Measurements from ENCODE around the gene PDE11A.

Gene PDE11A

DNA sequence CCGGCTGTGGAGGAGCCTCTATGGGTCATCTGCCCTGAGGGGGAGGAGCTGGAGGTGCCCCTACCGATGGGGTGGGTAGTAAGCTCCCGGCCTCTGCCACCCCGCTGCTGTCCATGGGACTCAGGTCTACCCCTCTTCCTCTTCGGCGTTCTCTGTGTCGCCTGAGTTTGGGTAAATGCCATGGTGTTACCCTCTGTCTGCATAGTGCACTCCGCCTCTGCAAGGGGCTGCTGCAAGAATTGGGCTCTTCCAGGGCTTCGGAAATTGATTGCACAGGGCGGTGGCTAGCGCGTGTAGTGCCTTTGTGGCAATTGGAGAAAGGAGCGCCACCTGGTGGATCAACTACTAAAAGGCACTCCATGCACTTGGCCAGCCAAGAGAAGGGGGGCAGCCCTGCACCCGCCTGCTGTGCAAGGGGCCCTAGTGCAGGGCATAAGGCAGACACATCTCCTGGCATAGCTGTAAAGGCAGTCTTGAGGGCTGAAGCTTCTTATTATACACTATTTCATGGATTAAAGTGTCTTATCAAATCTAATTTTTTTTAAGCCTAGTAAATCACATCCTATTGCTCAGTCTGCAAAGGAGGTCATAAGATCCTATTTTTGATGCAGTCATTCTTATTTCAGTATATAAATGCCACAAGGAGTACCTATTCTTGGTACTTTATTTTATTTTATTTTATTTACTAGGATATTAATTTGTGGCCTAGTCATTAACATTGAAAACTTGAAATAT is 308.9 kb downstream of the PDE11A start:
- DNase-seq (ENCODE audit: low read depth, low spot score), result peak; percentile 26

GRCh38 chr2:177759443-177759842 is 313.1 kb downstream of the PDE11A start:
- DNase-seq (ENCODE audit: low read depth, low spot score), result no peak

GRCh38 chr2:177758591-177759371 is 313.8 kb downstream of the PDE11A start:
- DNase-seq (ENCODE audit: low read depth, low spot score), result no peak

- no peak for DNase-seq (ENCODE audit: low read depth, low spot score)
These were observed 316.2 kb downstream of the PDE11A start for GRCh38 chr2:177756336-177756735.

DNA sequence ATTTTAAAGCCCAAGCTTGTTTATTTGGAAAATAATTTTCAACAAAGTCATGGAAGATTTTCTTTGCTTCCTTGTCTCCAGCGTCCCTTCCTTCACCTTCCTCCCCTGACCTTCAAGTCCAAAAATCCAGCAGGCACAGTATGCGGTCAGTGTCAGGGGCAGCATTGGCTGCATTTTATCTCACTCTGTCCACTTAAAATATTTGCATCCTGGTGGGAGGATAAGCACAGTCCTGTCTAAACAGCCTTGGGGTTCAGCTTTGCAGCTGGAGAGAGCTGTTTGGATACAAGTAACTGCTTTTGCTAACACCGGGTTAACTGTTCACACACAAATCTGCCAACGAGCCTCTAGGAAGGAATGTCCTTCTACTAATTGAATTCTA is 318.1 kb downstream of the PDE11A start:
- no peak for DNase-seq (ENCODE audit: low read depth, low spot score)

DNA sequence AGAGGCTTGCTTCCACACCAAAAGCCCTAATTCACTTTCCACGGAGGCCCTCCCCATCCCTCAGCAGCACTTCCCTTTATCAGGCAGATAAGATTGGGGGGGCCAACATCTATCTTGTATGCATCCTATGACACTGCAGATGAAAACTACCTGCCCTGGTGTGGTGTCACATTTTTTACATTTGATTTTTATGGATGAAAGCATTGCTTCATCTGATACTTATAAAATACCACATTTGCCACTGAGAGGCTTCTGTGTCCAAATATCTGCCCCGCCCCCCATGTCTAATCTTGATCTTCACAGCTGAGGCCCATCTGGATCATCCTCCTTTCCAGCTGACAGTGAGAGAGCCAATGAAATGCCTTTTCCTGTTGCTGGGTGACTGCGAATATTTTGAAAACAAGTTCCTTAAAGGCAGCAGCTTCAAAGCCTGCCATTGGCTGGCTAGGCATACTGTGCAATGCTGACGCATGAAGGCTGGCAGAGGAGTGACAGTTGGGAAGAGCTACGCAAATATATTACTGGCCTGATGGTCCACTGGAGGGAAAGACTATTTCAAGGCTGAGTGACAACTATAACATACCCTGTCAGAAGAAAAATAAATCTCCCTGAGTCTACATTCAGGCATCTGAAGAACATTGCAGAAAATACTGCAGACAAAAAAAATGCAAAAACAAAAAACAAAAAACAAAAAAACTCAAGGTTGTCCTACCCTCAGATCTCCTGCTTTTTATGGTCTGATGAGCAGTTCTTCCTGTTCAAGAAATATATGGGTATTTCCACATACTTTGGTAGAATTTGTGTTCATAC is 318.7 kb downstream of the PDE11A start:
- DNase-seq (ENCODE audit: low read depth, low spot score), result peak; percentile 40

GRCh38 chr2:177748360-177748759 is 324.2 kb downstream of the PDE11A start:
- no peak for DNase-seq (ENCODE audit: low read depth, low spot score)

GRCh38 chr2:177747384-177747783 is 325.2 kb downstream of the PDE11A start:
- no peak for DNase-seq (ENCODE audit: low read depth, low spot score)

DNA sequence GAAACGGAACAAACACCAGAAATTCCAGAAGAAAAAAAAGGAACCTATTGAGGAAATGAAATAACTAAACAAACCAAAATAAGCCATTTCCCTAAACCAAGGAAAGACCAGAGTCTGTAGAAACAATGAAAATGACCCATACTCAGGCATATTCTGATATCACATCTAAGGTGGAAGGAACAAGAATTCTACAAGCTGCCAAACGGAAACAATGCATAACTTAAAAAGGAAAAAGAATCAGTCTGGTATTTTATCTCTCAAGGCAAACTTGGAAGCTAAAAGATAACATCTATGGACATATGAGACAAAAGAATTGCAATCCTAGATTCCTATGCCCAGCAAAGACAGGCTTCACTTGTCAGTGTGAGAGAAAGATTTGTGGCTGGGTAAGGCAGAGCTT is 326.2 kb downstream of the PDE11A start:
- no peak for DNase-seq (ENCODE audit: low read depth, low spot score)

DNA sequence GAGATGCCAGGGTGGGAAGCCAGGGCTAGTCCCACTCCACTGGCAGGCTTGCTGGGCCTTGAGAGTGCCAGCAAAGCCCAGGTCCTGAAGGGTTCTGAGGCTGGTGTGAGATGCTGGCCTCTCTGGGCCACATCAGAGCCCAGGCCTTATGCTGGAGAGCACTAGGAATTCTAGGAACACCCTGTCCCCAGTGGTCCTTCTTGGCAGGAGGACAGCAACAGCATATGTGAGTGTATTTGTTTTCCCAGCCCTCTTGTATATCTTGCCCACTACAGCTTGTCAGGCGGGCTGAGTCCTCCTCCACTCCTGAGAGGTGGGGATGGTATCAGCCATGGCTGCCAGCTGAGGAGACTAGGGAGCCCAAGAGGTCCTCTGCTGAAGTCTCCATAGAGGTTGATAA is 327.0 kb downstream of the PDE11A start:
- DNase-seq (ENCODE audit: low read depth, low spot score), result no peak

GRCh38 chr2:177742851-177743250 is 329.7 kb downstream of the PDE11A start:
- DNase-seq (ENCODE audit: low read depth, low spot score), result no peak

GRCh38 chr2:177741866-177742265 is 330.7 kb downstream of the PDE11A start:
- no peak for DNase-seq (ENCODE audit: low read depth, low spot score)

DNA sequence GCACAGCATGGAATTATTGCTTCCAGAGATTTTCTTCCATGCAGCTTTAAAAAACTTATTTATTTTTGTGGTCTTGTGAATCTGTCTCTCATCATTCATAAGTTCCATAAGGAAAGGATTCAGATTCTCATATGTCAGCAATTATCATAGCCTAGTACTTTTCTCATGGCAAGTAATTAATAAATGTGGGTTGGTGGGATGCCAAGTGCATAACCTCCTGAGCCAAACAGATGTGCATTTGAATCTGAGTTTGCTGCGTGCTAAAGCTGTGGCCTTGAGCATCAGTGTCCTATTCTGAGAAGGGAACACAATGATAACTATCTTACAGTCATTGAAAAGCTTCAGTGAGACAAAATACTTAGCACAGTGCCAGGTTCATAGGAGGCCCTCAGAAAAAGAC is 331.9 kb downstream of the PDE11A start:
- no peak for DNase-seq (ENCODE audit: low read depth, low spot score)

GRCh38 chr2:177738461-177739235 is 333.9 kb downstream of the PDE11A start:
- no peak for DNase-seq (ENCODE audit: low read depth, low spot score)

GRCh38 chr2:177735318-177735803 is 337.2 kb downstream of the PDE11A start:
- DNase-seq (ENCODE audit: low read depth, low spot score), result no peak

GRCh38 chr2:177733322-177733855 is 339.2 kb downstream of the PDE11A start:
- DNase-seq (ENCODE audit: low read depth, low spot score), result no peak

GRCh38 chr2:177731384-177731783 is 341.2 kb downstream of the PDE11A start:
- DNase-seq (ENCODE audit: low read depth, low spot score), result no peak

DNA sequence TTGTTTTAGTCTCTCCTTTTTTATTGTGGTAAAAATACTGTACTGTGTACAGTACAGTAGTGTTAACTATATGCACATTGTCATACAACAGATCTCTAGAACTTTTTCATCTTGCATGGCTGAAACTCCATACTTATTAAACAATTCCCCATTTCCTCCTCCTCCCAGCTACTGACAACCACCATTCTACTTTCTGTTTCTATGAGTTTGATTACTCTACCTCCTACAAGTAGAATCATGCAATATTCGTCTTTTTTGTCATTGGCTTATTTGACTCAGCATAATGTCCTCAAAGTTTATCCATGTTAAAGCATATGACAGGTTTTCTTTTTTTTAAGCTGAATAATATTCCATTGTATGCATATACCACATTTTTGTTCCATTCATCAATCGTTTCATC is 341.8 kb downstream of the PDE11A start:
- no peak for DNase-seq (ENCODE audit: low read depth, low spot score)

GRCh38 chr2:177730363-177730762 is 342.2 kb downstream of the PDE11A start:
- no peak for DNase-seq (ENCODE audit: low read depth, low spot score)

- DNase-seq (ENCODE audit: low read depth, low spot score), result no peak
These were observed 343.7 kb downstream of the PDE11A start for GRCh38 chr2:177728920-177729319.

DNA sequence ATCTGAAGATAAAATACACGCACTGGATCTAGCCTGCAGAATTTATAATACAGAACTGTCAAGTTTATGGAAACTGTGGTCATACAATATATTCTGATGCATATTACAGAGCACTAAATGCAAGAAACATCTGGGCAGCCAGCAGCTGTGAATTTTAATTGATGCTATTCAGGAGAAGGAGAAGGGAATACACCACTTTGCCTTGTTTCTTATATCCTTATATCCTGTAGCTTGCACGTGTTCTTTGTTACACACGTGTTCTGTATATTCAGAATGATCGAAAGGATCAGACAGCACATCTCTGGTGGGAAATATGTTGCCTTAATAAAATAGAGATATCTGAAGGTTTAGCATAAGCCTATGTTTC is 344.2 kb downstream of the PDE11A start:
- DNase-seq (ENCODE audit: low read depth, low spot score), result no peak

Measured in brain pericyte (primary cell).